Loucy (cell line): ENCODE results near the gene CAMK1D.

Source experiments
- H2AFZ ChIP-seq: fragments of 200-600 bp; sonication (generic); 2 replicates; pipeline ENCODE4 v1.6.0; 2016; ENCODE audit warnings: antibody characterized with exemption, mild to moderate bottlenecking, low read length, moderate library complexity
- H3F3A ChIP-seq: fragments of 200-600 bp; 2 replicates; pipeline ENCODE4 v1.6.0; 2016; ENCODE audit warnings: antibody characterized with exemption, low read depth, mild to moderate bottlenecking
- H3K27me3 ChIP-seq: fragments of 200-600 bp; sonication (generic); 2 replicates; pipeline ENCODE4 v1.6.1; 2014; ENCODE audit warnings: low read length, mild to moderate bottlenecking; ENCODE audit not compliant: insufficient read depth, poor library complexity, severe bottlenecking
- H3K36me3 ChIP-seq: fragments of 200-600 bp; sonication (generic); 2 replicates; pipeline ENCODE4 v1.6.1; 2016; ENCODE audit warnings: low read length; ENCODE audit not compliant: insufficient read depth
- H3K4me1 ChIP-seq: fragments of 200-600 bp; sonication (generic); 2 replicates; pipeline ENCODE4 v1.5.1; 2014; ENCODE audit warnings: low read length, mild to moderate bottlenecking; ENCODE audit not compliant: insufficient read depth, poor library complexity, severe bottlenecking
- H3K4me2 ChIP-seq: fragments of 200-600 bp; sonication (generic); 2 replicates; pipeline ENCODE4 v1.6.0; 2014; ENCODE audit warnings: antibody characterized with exemption, low read length, low read depth, mild to moderate bottlenecking; ENCODE audit not compliant: poor library complexity, severe bottlenecking
- H3K4me3 ChIP-seq: fragments of 200-600 bp; sonication (generic); 2 replicates; pipeline ENCODE4 v1.5.1; 2014; ENCODE audit warnings: low read length, mild to moderate bottlenecking, mixed read lengths; ENCODE audit not compliant: poor library complexity, severe bottlenecking
- H3K79me2 ChIP-seq: fragments of 200-600 bp; sonication (generic); 2 replicates; pipeline ENCODE4 v1.6.1; 2014; ENCODE audit warnings: low read length; ENCODE audit not compliant: insufficient read depth
- H3K9ac ChIP-seq: fragments of 200-600 bp; sonication (generic); 2 replicates; pipeline ENCODE4 v1.6.0; 2014; ENCODE audit warnings: mild to moderate bottlenecking, low read depth, low read length, moderate library complexity; ENCODE audit not compliant: poor library complexity, severe bottlenecking
- H3K9me2 ChIP-seq: fragments of 200-600 bp; sonication (generic); replicated peaks from 2 replicates; pipeline ENCODE4 v1.6.1; 2016; ENCODE audit warnings: low read depth, low read length, mixed read lengths
- H3K9me3 ChIP-seq: fragments of 200-600 bp; sonication (generic); 2 replicates; pipeline ENCODE4 v1.6.1; 2014; ENCODE audit warnings: mild to moderate bottlenecking, antibody characterized with exemption, low read length, low read depth; ENCODE audit not compliant: insufficient read depth
- H4K20me1 ChIP-seq: fragments of 200-600 bp; sonication (generic); 2 replicates; pipeline ENCODE4 v1.6.0; 2014; ENCODE audit warnings: antibody characterized with exemption, low read length, mild to moderate bottlenecking; ENCODE audit not compliant: insufficient read depth, poor library complexity, severe bottlenecking
- CTCF ChIP-seq: fragments of 200-600 bp; sonication (generic); conservative IDR thresholded peaks from 2 replicates; pipeline ENCODE4 v1.5.1; 2014; ENCODE audit warnings: mild to moderate bottlenecking, antibody characterized with exemption, low read length
- EZH2phosphoT487 ChIP-seq: fragments of 200-600 bp; IDR thresholded peaks from 2 replicates; pipeline ENCODE4 v1.6.1; 2018; ENCODE audit warnings: antibody characterized with exemption, mild to moderate bottlenecking, moderate library complexity, borderline replicate concordance

CAMK1D gene

DNA sequence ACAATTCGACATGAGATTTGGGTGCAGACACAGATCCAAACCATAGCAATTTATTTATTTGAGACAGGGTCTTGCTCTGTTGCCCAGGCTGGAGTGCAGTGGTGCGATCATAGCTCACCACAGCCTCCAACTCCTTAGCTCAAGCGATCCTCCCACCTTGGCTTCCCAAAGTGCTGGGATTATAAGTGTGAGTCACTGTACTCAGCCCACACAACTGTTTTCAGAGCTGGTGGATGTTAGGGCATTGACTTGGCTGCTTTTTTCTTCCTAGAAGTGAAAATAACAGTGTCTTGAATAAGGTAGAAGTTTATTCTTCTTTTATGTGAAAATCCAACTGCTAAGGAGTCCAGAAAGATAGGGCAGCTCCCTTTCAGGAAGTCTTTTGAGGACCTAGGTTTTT is 520.1 kb downstream of the CAMK1D start:
- Histone ChIP-seq H3K27me3 (no peaks in the 10 kb centered on the region), H3K9me3 (no peaks in the 10 kb centered on the region), H2AFZ (0 out of 2 replicates have a peak overlapping the region, but pooled peaks have one; percentile 5), H3K36me3 (no peaks in the 10 kb centered on the region), H3K4me3 (no peak overlapping the region), H3K4me2 (no peak overlapping the region), H3K79me2 (no peaks in the 10 kb centered on the region), H3K4me1 (no peaks in the 10 kb centered on the region), H4K20me1 (no peaks in the 10 kb centered on the region), H3K9me2 (no peaks in the 10 kb centered on the region), H3F3A (no peaks in the 10 kb centered on the region), H3K9ac (no peak overlapping the region)
- TF ChIP-seq EZH2phosphoT487 (no peak), CTCF (no peak)

- no peak overlapping the region for H2AFZ ChIP-seq
- H3K9me2 ChIP-seq = no peaks in the 10 kb centered on the region
- no peak overlapping the region for H3K9ac ChIP-seq
- no peak for TF ChIP-seq CTCF
- TF ChIP-seq EZH2phosphoT487 = no peak
- H3K9me3 ChIP-seq = no peaks in the 10 kb centered on the region
- H4K20me1 ChIP-seq = no peaks in the 10 kb centered on the region
- H3K4me2 ChIP-seq = no peak overlapping the region
- H3K36me3 ChIP-seq = no peaks in the 10 kb centered on the region
- H3K27me3 ChIP-seq = no peaks in the 10 kb centered on the region
- no peaks in the 10 kb centered on the region for H3K79me2 ChIP-seq
- no peaks in the 10 kb centered on the region for H3F3A ChIP-seq
- H3K4me3 ChIP-seq = no peak overlapping the region
- H3K4me1 ChIP-seq = no peaks in the 10 kb centered on the region
Observed at GRCh38 chr10:12872577-12872976, 523.2 kb downstream of the CAMK1D start.

GRCh38 chr10:12873172-12873571 is 523.8 kb downstream of the CAMK1D start:
- H3K4me3 ChIP-seq = no peak overlapping the region
- H3K79me2 ChIP-seq = no peaks in the 10 kb centered on the region
- no peaks in the 10 kb centered on the region for H3K4me1 ChIP-seq
- no peaks in the 10 kb centered on the region for H3K9me3 ChIP-seq
- no peaks in the 10 kb centered on the region for H3K36me3 ChIP-seq
- no peaks in the 10 kb centered on the region for H3K27me3 ChIP-seq
- H3F3A ChIP-seq = no peaks in the 10 kb centered on the region
- no peak overlapping the region for H3K9ac ChIP-seq
- H3K9me2 ChIP-seq = no peaks in the 10 kb centered on the region
- H4K20me1 ChIP-seq = no peaks in the 10 kb centered on the region
- no peak overlapping the region for H3K4me2 ChIP-seq
- no peak overlapping the region for H2AFZ ChIP-seq
- no peak for TF ChIP-seq EZH2phosphoT487
- no peak for TF ChIP-seq CTCF
